ENCODE results near the gene CCDC144A. TPM values are rescaled to one million over a fixed set of nuclear protein-coding genes. Genes with fewer than 3 reads are reported as not detected.
"Not testable (repeated sequence)": the region's sequence is repeated elsewhere in the genome, so short reads cannot be mapped to it uniquely, and the experiment has no call there.

CCDC144A gene, protein sequence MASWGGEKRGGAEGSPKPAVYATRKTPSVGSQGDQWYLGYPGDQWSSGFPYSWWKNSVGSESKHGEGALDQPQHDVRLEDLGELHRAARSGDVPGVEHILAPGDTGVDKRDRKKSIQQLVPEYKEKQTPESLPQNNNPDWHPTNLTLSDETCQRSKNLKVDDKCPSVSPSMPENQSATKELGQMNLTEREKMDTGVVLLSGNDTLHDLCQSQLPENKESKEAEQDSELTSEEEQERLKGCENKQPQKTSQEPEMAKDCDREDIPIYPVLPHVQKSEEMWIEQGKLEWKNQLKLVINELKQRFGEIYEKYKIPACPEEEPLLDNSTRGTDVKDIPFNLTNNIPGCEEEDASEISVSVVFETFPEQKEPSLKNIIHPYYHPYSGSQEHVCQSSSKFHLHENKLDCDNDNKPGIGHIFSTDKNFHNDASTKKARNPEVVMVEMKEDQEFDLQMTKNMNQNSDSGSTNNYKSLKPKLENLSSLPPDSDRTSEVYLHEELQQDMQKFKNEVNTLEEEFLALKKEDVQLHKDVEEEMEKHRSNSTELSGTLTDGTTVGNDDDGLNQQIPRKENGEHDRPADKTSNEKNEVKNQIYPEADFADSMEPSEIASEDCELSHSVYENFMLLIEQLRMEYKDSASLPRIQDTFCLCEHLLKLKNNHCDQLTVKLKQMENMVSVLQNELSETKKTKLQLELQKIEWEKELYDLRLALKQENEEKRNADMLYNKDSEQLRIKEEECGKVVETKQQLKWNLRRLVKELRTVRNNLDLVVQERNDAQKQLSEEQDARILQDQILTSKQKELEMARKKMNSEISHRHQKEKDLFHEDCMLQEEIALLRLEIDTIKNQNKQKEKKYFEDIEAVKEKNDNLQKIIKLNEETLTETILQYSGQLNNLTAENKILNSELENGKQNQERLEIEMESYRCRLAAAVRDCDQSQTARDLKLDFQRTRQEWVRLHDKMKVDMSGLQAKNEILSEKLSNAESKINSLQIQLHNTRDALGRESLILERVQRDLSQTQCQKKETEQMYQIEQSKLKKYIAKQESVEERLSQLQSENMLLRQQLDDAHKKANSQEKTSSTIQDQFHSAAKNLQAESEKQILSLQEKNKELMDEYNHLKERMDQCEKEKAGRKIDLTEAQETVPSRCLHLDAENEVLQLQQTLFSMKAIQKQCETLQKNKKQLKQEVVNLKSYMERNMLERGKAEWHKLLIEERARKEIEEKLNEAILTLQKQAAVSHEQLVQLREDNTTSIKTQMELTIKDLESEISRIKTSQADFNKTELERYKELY (N-terminal part only)
- 10 to 100 TPM in 2 of 4 donors, 1 to 10 TPM in 2; 4.1 to 19.7 (median 9.4) TPM for total RNA-seq

DNA sequence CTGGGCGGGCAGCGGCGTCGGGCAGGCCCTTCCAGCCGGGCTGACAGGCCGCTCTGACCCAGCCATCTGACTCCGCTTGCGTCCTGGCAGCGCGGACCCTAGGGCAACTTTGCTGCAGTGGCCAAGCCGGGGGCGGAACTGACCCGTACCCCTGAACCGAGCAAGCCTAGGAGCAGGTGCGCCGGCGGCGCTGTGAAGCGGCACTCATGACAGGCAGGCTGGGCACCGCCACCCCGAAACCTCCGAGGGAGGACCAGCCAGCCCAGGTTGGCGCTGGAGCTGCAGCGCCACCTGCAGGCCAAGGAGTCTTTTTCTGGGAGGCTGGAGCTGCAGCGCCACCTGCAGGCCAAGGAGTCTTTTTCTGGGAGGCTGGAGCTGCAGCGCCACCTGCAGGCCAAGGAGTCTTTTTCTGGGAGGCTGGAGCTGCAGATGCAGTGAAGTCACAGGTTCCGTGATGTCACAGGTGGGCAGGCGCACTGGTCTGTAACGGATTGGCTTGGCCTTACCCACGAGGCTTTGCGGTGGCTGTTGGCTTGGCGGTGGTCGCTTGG is at the start of gene CCDC144A:
TSS of gene CCDC144A (plus strand) at position 511 of the 551 bp plus-strand sequence. CDS start 160 bp downstream, outside the sequence.
- intact Hi-C loops (cut with DNase I; ENCODE audit: low total_unique reads); H3K27ac ChIP-seq; H3K4me1 ChIP-seq; H3K9me3 ChIP-seq; in situ Hi-C loops (cut with MboI; ENCODE audit: low pct_ligation_motif_present in 1 of 4, low pct_unique_long_range_greater_than_20kb in 1 of 4, low sequenced_read_pairs in 3 of 4); H3K36me3 ChIP-seq; H3K27me3 ChIP-seq: not testable (repeated sequence)
- DNase-seq: peak; percentile 19
- peak within 1 kb of the TSS in 1 of 4 donors; percentile 18 for H3K4me3 ChIP-seq
- TF ChIP-seq, protein P1, sequence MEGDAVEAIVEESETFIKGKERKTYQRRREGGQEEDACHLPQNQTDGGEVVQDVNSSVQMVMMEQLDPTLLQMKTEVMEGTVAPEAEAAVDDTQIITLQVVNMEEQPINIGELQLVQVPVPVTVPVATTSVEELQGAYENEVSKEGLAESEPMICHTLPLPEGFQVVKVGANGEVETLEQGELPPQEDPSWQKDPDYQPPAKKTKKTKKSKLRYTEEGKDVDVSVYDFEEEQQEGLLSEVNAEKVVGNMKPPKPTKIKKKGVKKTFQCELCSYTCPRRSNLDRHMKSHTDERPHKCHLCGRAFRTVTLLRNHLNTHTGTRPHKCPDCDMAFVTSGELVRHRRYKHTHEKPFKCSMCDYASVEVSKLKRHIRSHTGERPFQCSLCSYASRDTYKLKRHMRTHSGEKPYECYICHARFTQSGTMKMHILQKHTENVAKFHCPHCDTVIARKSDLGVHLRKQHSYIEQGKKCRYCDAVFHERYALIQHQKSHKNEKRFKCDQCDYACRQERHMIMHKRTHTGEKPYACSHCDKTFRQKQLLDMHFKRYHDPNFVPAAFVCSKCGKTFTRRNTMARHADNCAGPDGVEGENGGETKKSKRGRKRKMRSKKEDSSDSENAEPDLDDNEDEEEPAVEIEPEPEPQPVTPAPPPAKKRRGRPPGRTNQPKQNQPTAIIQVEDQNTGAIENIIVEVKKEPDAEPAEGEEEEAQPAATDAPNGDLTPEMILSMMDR (IDR thresholded peaks at IDR 0.05): peak; percentile 38 to 93 (median 78)
- WGBS, 2 donors (ENCODE audit: low coverage in 1 of 2): 73% methylated on average over 14 of the region's 33 CpGs; no CpG with 5 or more reads in 1 of the 2 donors

DNA sequence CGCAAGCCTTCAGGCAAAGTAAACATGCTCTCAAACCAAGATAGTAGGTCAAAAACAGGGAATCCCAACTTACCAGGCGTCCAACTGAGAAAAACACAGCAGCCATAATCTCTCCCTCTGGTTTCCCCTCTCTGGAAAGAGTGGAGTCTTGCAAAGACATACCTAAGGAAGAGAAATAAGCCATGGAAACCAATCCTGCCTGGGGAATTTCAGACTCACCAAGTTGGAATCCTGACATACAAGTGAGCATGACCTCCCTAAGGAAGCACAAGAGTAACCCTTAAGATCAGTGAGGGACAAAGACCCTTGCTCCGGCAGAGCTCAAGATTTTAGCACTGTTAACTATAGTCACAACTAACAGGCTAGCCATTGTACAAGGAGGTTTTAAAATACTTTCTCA is 40.5 kb upstream of the CCDC144A start:
- Histone ChIP-seq H3K9me3 (no peaks in the 10 kb centered on the region), H3K4me3 (no peak overlapping the region), H3K36me3 (no peaks in the 10 kb centered on the region), H3K27ac (no peak overlapping the region), H3K27me3 (no peaks in the 10 kb centered on the region), H3K4me1 (peaks cover 3 to 16% (median 13%) of the 10 kb centered on the region in 4 donors)
- WGBS, 2 donors (ENCODE audit: low coverage in 1 of 2): 96 to 100% methylated on average over 2 to 3 of the region's 3 CpGs
- DNase-seq: no peak
- TF ChIP-seq EP300 (IDR thresholded peaks at IDR 0.05; ENCODE audit: low read depth): no peak
- no peak for TF ChIP-seq POLR2AphosphoS5 (IDR thresholded peaks at IDR 0.05)
- TF ChIP-seq, protein P1 (IDR thresholded peaks at IDR 0.05): no peak
- no peak for TF ChIP-seq POLR2A (IDR thresholded peaks at IDR 0.05)
- intact Hi-C loops (cut with DNase I; ENCODE audit: low total_unique reads) (no loop called here), in situ Hi-C loops (cut with MboI; ENCODE audit: low pct_ligation_motif_present in 1 of 4, low pct_unique_long_range_greater_than_20kb in 1 of 4, low sequenced_read_pairs in 3 of 4) (no loop called here)

DNA sequence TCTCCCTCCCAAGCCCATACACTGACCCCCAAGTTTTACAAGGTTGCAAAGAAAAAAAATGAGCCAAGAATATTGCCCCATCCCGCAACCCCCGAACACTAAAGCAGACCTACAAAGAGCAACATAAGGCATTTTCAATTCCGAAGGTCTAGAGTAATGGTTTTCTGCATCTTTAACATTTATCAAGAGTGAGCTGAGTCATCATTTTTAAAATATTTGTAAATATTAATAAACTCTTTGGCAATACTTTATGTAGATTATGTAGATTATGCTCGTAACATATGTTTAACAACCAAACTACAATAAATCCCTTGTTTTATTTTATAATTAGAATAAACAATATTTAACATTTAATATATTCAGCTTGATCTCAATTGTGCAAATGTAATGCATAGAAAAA is 37.8 kb upstream of the CCDC144A start:
- H3K4me3 ChIP-seq: no peak overlapping the region

More for the DNA sequence above, 37.8 kb upstream of the CCDC144A start:
- intact Hi-C loops (cut with DNase I; ENCODE audit: low total_unique reads): no loop called here
- H3K36me3 ChIP-seq: no peaks in the 10 kb centered on the region
- H3K27me3 ChIP-seq: no peaks in the 10 kb centered on the region
- peaks cover 3 to 16% (median 13%) of the 10 kb centered on the region in 4 donors for H3K4me1 ChIP-seq
- TF ChIP-seq, protein P1 (IDR thresholded peaks at IDR 0.05): no peak
- TF ChIP-seq EP300 (IDR thresholded peaks at IDR 0.05; ENCODE audit: low read depth) (no peak), POLR2AphosphoS5 (IDR thresholded peaks at IDR 0.05) (no peak), POLR2A (IDR thresholded peaks at IDR 0.05) (no peak)
- H3K27ac ChIP-seq: peak overlapping the region in 3 of 4 donors; percentile 92 to 96 (median 93)
- 93 to 98% methylated on average over 4 of the region's 4 CpGs for WGBS, 2 donors (ENCODE audit: low coverage in 1 of 2)
- no peak for DNase-seq
- H3K9me3 ChIP-seq: no peaks in the 10 kb centered on the region
- in situ Hi-C loops (cut with MboI; ENCODE audit: low pct_ligation_motif_present in 1 of 4, low pct_unique_long_range_greater_than_20kb in 1 of 4, low sequenced_read_pairs in 3 of 4): no loop called here

Data from transverse colon (tissue), 4 donors.